HG02588 (cell line): ENCODE measurements around the gene POLR2I.

ENCODE experiments used
- ATAC-seq: cut with Tn5 transposase; IDR thresholded peaks from one replicate; pipeline ENCODE4 v1.9.1; 2021; ENCODE audit warnings: mild to moderate bottlenecking, moderate library complexity; ENCODE audit not compliant: unreplicated experiment

Gene POLR2I

GRCh38 chr19:36064826-36065225 is 49.8 kb downstream of the POLR2I start:
- no peak for ATAC-seq
